T-helper 1 cell treated with Interleukin-12 subunit alpha and Interleukin-12 subunit beta and Interleukin-4 antibody, amounts not matched to agents 30 μg/mL and 1 μg/mL, for 36 hours (primary cell): Measurements from ENCODE around the gene NKAIN4.

Source experiments
- H3K27ac Mint-ChIP-seq: one replicate; pipeline ENCODE4 v1.8.0; 2021; ENCODE audit warnings: mild to moderate bottlenecking, mixed read lengths
- H3K27me3 Mint-ChIP-seq: one replicate; pipeline ENCODE4 v1.8.0; 2021; ENCODE audit warnings: low read depth, mixed read lengths
- H3K36me3 Mint-ChIP-seq: one replicate; pipeline ENCODE4 v1.8.0; 2021; ENCODE audit warnings: low read depth, mixed read lengths
- H3K4me1 Mint-ChIP-seq: one replicate; pipeline ENCODE4 v1.8.0; 2021; ENCODE audit warnings: low read depth, mixed read lengths
- H3K4me3 Mint-ChIP-seq: one replicate; pipeline ENCODE4 v1.8.0; 2021; ENCODE audit warnings: mild to moderate bottlenecking, moderate library complexity, mixed read lengths
- H3K9me3 Mint-ChIP-seq: one replicate; pipeline ENCODE4 v1.8.0; 2021; ENCODE audit warnings: mixed read lengths

Gene NKAIN4

DNA sequence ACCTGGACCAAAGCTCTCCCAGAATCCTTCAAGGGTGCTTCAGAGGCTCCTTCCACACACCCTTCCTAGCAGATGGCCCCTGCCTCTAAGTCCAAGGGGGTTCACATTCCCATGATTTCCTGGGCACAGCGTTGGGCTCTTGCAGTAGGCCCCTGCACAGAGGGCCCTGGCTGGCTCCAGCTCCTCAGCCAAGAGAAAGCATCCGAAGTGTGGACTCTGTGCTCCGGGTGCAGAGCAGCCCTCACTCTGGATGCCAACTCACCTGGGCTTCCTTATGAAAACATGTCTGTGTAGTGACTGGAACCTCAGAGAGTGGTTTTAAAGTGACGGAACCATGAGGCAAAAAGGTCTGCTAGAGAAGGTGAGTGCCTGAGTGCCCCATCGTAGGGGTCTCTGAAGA is 49.9 kb downstream of the NKAIN4 start:
- H3K9me3 Mint-ChIP-seq, result no peaks in the 10 kb centered on the region
- H3K4me3 Mint-ChIP-seq, result no peak overlapping the region
- no peak overlapping the region for H3K27ac Mint-ChIP-seq
- peaks cover 4% of the 10 kb centered on the region for H3K4me1 Mint-ChIP-seq
- no peaks in the 10 kb centered on the region for H3K27me3 Mint-ChIP-seq
- peaks cover 20% of the 10 kb centered on the region for H3K36me3 Mint-ChIP-seq

DNA sequence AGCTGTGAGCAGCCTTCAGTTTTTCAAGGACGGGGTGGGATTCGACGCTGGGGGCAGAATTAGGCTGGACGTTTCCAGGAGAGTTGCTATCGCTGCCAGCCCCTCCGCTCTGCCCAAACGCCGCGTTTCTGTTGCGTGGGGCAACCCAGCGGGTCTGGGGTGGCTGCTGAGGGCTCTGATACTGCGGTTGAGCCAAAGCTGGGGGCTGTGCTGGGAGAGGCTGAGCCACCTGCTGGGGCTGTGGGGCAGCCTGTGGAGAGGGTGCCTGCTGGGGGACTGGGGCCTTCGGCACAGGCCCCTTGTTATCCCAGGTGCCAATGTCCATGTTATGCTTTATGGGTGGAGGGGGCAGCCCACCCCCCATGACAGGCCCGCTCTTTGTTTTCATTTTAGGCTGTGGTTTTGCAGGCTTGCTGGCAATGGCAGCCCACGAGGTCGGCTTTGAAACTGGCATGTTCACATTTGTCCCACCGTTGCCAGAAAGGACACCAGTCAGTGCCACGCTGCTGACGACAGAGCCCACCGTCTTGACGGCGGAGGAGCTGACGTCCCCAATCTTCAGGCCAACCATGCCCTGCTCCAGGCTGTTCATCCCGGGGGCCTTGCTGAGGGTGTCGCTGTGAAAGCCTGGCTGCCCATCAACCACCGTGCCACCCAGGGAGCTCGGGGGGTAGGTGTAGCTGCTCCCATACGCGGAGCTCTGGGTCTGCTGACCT is 51.3 kb downstream of the NKAIN4 start:
- H3K27ac Mint-ChIP-seq, result no peak overlapping the region
- H3K9me3 Mint-ChIP-seq, result no peaks in the 10 kb centered on the region
- H3K36me3 Mint-ChIP-seq, result peaks cover 21% of the 10 kb centered on the region
- H3K4me3 Mint-ChIP-seq, result no peak overlapping the region
- H3K27me3 Mint-ChIP-seq, result no peaks in the 10 kb centered on the region
- peaks cover 4% of the 10 kb centered on the region for H3K4me1 Mint-ChIP-seq

DNA sequence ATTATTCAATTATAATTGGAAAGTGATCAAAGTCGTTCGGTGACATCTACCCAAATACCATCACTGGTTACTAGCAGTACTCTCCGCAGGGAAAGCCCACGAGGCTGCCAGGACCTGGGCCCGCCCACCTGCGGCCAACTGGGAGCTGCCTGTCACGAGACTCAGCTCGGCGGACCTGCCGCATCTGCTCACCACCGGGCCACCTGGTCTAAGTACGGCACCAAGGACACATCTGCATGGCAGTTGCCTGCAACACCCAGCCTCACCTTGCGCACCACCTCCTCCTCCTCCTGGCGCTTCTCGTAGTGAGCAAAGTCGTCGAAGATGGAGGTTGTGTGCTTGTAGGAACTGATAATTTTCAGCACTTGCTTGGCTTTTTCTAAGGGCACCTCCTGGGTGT is 52.2 kb downstream of the NKAIN4 start:
- peaks cover 17% of the 10 kb centered on the region for H3K36me3 Mint-ChIP-seq
- peaks cover 7% of the 10 kb centered on the region for H3K4me1 Mint-ChIP-seq
- H3K27ac Mint-ChIP-seq, result no peak overlapping the region
- H3K4me3 Mint-ChIP-seq, result no peak overlapping the region
- H3K27me3 Mint-ChIP-seq, result no peaks in the 10 kb centered on the region
- H3K9me3 Mint-ChIP-seq, result no peaks in the 10 kb centered on the region

DNA sequence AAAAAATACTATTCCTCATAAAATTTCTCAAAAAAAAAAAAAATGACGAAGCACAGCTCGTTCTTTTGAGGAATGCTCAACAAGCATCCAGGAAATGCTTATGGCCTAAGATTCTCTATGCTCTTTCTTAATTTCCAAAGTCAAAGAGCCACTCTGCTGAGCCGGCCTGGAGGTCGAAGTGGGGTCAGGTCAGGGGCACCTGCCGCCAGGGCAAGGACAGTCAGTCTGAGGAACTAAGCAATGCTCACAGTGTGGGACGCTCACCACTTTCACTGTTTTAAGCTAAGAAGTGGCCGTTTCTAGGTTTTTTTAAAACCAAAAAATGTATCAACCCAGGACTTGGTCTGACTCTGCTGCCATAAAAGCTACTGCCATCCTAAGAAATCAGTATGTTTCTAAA is 55.7 kb downstream of the NKAIN4 start:
- H3K4me1 Mint-ChIP-seq, result peaks cover 8% of the 10 kb centered on the region
- peaks cover 13% of the 10 kb centered on the region for H3K36me3 Mint-ChIP-seq

DNA sequence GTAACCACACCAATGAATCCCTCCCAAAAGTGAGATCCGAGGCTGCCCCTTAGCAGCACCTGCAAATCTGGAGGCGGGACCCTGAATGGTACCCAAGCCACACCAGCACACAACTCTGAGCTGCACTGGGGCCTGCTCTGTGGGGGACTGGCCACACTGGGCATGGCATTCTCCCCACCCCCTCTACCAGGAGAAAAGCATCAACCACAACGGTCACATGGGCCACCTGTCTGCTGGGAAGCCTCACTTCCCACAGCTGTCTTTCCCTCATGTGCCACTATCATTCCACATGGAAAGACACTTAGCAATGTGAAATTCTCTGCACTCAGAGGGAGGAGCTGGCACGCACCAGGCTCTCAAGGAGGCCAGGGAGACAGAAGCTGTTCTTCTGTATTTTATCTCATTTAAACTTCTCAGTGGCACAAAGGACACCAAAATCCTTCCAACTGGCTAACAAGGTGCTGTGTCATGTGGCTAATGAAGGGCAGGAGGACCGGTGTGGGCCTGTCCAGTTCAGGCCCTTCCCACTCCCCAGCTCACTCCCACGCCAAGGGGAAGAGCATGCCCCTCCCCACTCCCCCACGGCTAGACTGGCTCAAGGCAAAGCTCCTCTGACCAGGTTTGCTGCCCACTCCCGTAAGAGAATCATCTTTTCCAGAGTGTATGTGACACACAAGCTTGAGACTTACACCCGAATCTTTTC is 57.3 kb downstream of the NKAIN4 start:
- Mint-ChIP-seq H3K36me3 (peaks cover 11% of the 10 kb centered on the region), H3K4me3 (no peak overlapping the region), H3K4me1 (peaks cover 8% of the 10 kb centered on the region), H3K27ac (no peak overlapping the region), H3K27me3 (no peaks in the 10 kb centered on the region), H3K9me3 (no peaks in the 10 kb centered on the region)

More for the DNA sequence above, 55.7 kb downstream of the NKAIN4 start:
- H3K27me3 Mint-ChIP-seq, result no peaks in the 10 kb centered on the region
- H3K9me3 Mint-ChIP-seq, result no peaks in the 10 kb centered on the region
- no peak overlapping the region for H3K4me3 Mint-ChIP-seq
- H3K27ac Mint-ChIP-seq, result no peak overlapping the region

DNA sequence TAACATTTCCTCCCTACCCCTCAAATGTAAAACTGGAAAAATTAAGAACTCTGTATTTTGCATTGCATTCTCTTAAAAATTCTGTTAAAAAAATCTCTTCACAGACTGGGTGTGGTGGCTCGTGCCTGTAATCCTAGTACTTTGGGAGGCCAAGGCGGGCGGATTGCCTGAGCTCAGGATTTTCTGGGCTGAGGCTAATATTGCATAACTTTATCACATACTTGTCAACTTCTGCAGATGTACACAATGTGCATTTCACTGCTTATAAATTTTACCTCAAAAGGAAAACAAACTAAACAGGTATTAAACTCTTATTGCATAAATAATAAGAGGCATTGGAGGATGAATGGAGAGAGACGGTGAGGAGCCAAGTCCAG is 59.5 kb downstream of the NKAIN4 start:
- H3K4me1 Mint-ChIP-seq, result peaks cover 8% of the 10 kb centered on the region
- H3K9me3 Mint-ChIP-seq, result no peaks in the 10 kb centered on the region
- no peak overlapping the region for H3K4me3 Mint-ChIP-seq
- no peaks in the 10 kb centered on the region for H3K27me3 Mint-ChIP-seq
- peaks cover 9% of the 10 kb centered on the region for H3K36me3 Mint-ChIP-seq
- H3K27ac Mint-ChIP-seq, result no peak overlapping the region

DNA sequence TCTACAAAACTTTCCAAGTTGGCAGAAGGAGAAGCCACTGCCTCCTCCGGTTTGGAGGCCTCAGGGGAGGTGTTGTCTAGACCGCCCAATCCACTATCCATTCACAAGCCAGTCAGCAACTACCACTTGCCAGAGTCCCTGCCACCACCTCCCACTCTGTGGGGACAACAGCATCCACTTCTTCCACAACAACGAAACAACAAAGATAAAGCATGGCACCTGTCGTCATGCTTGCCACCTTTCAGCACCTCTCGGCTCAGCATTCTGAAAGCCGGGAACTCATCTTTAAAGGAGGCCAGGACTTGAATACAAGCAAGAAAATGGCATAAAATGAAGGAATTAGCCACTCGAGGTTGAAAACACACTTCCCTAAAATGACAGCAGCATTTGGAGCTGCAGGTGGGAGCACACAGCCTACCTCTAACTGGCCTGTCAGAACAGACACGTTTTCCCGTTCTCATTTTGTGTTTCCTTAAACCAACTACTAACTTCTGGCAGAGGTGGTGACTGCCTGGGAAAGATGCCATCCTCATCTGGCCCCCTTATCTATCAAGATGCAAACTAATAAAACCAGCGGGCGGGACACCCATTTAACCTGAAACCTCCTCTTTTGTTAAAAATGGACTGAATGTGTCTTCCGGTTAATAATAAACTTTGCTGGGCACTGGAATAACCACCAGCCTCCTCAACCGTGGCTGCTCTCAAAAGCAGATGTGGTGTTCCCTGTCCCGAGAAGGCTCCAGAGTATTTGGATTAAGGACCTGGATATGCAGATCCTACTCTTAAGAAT is 60.1 kb downstream of the NKAIN4 start:
- Mint-ChIP-seq H3K36me3 (peaks cover 9% of the 10 kb centered on the region), H3K4me3 (no peak overlapping the region), H3K27me3 (no peaks in the 10 kb centered on the region), H3K4me1 (peaks cover 8% of the 10 kb centered on the region), H3K9me3 (no peaks in the 10 kb centered on the region), H3K27ac (no peak overlapping the region)

DNA sequence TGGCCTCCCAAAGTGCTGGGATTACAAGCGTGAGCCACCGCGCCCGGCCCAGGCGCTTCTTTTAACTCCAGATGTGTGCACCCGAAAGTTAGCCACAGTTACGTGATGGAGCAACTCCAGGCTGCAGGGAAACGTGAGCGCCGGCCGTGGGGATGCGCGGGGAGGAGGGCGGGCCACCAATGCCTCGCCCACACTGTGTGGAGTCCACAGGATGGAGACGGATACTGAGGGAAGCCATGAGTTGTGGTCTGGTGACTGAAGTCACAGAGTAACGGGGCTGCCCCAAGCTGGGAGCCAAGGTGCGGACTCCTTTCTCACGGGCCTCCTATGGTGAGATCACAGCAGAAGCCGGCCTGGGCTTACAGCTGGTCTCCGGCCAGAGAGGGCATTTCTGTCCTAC is 61.5 kb downstream of the NKAIN4 start:
- H3K4me1 Mint-ChIP-seq, result peaks cover 7% of the 10 kb centered on the region
- H3K4me3 Mint-ChIP-seq, result no peak overlapping the region
- no peaks in the 10 kb centered on the region for H3K27me3 Mint-ChIP-seq
- H3K27ac Mint-ChIP-seq, result no peak overlapping the region
- H3K9me3 Mint-ChIP-seq, result no peaks in the 10 kb centered on the region
- H3K36me3 Mint-ChIP-seq, result peaks cover 5% of the 10 kb centered on the region

DNA sequence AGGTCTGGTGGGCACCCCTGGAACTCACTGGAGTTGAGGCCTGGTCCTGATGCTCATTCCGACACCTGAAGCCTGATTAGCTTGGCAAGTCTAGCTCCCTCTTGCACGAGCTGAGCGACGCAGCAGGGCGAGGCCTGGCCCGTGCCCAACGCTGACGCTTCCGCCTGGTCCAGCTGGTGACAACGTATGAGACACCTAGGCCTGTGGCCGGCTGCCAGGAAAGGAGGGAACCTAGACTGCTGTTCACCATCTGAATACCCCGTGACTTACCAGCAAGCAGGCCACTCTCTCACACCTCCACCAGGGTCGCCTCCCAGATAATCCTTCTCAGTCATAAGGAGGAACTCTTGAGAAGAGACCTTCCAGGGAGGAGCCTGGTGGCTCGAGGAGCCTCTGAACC is 62.9 kb downstream of the NKAIN4 start:
- H3K27me3 Mint-ChIP-seq, result no peaks in the 10 kb centered on the region
- H3K9me3 Mint-ChIP-seq, result no peaks in the 10 kb centered on the region
- H3K4me3 Mint-ChIP-seq, result no peak overlapping the region
- H3K4me1 Mint-ChIP-seq, result peaks cover 1% of the 10 kb centered on the region
- no peak overlapping the region for H3K27ac Mint-ChIP-seq
- H3K36me3 Mint-ChIP-seq, result peaks cover 3% of the 10 kb centered on the region

DNA sequence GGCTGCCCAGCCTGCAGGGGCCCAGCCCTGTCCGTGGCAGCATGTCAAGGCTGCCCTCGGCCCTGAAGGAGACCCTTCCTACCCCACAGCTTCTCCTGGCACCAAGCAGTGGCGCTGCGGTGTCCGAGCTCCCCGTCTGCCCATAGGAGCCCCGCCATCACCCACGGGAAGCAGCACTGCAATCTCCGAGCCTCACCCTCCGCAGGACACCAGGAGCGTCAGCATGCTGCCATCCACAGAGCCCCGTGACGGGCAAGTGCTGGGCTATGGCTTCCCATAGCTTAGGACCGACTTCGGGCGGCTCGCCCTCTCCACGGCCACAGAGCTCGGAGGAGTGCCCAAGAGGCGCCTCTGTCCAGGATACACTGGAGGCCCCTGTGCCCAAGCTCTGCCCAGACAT is 63.4 kb downstream of the NKAIN4 start:
- Mint-ChIP-seq H3K9me3 (no peaks in the 10 kb centered on the region), H3K36me3 (peaks cover 3% of the 10 kb centered on the region), H3K4me3 (no peak overlapping the region), H3K4me1 (no peaks in the 10 kb centered on the region), H3K27ac (no peak overlapping the region), H3K27me3 (no peaks in the 10 kb centered on the region)
